GM19351 (cell line): ENCODE results near the gene PNCK.

Source experiments
- ATAC-seq: cut with Tn5 transposase; IDR thresholded peaks from one replicate; pipeline ENCODE4 v1.9.1; 2021; ENCODE audit warnings: mild to moderate bottlenecking, moderate library complexity; ENCODE audit not compliant: unreplicated experiment

Gene PNCK

DNA sequence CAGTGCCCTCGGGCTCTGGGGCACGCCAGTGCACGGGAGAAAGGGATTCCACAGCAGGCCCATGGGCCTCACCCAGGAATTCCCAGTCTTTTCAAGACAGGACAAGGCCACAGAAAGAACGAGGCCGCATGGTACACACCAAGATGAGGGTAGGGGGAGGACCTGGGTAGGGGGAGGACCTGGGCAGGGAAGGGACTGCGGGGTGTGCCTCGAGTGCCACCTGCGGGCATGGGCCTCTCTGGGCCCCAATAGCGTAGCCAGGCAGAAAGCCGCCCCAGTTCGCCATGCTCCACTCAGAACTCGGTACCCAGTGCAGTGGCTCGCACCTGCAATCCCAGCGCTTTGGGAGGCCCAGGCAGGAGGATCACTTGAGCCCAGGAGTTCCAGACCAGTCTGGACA, 40.6 kb downstream of the PNCK start:
- ATAC-seq = no peak

DNA sequence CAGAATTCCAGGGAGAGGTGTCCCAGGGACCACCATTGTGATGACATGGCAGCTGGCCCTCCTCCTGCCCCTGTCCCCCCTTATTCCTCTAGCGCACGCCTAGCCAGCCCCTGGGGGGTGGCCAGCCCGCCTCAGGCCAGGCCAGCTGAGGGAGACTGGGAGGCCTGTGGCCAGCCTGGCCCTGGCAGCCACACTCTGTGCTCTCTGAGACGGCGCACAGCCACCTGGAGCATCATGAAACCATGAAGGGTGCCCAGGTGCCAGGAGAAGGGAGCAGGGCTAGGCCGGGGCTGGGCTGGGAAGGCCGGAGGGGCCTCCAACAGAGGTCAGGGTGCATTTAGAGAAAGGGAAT, 41.0 kb downstream of the PNCK start:
- ATAC-seq = no peak

DNA sequence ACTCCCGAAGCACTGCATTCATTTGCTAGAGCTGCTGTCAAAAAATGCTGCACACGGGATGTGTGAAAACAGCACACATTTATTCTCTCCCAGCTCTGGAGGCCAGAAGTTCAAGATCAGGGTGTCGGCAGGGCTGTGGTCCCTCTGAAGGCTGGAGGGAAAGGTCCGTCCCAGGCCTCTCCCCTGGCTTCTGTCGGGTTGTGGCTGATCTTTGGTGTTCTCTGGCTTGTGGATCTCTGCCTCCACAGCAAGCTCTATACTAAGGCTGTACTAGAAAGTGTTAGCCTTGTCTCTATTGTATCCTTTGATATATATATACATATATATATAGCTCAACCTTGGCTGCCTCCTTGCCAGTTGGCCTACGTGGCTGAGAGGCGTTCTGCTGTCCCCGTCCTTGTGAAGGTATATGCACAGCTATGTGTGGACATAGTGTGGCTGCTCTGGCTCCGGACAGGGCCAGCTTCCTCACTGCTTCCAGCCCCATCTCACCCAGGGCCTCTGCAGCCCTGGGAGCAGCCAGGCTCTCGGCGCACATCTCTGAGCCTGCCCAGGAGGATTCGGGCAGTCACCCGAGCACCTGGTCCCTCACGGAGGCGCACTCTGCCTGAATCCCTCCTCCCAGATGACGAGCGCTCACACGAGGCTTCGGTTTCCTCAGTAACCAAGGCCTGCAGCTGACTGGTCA, 41.6 kb downstream of the PNCK start:
- no peak for ATAC-seq

DNA sequence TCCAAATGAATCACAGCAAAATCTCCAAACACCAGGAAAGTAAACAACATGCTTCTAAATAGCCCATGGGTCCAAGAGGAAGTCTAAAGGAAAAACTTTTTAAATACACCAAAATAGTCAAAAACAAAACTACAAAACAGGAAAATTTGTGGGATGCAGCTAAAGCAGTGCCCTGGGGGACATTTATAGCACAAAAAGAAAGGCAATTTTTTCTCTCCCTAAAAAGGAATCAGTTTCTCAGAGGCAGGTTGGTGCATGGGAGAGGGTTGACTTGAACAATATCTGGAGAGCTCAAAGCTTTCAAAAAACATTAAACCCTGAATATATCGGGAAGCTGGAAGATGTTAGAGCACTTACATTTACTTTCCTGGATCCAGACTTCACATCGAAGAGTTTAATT, 42.3 kb downstream of the PNCK start:
- ATAC-seq = no peak

DNA sequence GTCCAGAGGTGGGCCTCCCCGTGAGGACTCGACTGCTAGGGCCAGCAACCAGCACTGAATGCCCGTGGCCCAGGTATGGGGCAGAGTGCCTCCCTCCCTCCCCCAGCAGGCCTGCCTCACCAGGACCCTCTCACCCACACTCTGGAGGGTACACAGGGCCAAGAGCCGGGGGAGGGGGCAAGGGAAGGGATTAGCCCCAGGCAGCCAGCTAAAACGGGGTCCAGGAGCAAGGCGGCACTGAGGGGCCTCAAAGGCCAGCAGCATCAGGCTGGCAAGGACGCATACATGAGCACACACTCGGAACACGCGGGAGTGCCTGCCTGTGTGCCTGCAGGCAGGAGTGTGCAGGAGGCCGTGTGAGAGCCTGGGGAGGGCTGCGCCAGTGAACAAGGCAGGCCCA, 44.9 kb downstream of the PNCK start:
- no peak for ATAC-seq

DNA sequence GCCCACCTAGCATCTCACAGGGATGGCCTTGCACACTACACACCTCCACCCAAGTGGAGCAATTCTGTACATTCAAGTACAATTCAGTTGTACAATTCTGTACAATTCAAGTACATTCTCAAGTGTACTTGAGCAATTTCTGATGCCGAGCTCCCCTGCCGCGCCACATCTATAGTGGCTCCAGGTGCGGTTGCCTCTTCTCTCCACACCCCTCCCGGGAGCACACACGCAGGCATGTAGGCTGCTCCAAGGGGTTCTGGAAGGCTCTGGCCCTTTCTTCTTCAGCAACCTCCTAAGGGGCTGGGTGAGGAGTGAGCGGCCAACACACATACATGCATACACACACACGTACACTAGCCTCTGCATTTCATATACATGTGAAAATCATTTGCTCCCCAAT, 45.5 kb downstream of the PNCK start:
- ATAC-seq = no peak

DNA sequence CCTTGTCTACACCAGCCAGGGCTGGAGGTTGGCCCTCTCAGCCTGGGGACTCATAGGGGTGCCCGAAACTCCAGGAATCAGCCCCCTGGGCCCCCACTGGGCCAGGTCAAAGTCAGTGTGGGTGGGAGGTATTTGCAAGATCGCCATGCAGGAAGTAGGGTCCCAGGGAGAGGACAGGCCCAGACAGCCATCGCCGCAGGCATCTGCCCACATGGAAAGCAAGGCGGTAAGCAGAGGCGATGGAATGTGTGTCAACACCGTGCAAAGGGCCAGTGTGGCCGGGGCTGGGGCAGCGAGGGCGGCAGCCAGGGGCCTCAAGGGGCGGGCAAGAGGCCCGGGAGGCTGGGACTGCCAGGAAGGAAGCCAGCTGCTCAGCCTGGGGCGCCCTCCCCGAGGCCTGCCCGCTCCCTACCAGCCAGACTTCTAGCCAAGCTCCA, 45.9 kb downstream of the PNCK start:
- ATAC-seq = no peak

DNA sequence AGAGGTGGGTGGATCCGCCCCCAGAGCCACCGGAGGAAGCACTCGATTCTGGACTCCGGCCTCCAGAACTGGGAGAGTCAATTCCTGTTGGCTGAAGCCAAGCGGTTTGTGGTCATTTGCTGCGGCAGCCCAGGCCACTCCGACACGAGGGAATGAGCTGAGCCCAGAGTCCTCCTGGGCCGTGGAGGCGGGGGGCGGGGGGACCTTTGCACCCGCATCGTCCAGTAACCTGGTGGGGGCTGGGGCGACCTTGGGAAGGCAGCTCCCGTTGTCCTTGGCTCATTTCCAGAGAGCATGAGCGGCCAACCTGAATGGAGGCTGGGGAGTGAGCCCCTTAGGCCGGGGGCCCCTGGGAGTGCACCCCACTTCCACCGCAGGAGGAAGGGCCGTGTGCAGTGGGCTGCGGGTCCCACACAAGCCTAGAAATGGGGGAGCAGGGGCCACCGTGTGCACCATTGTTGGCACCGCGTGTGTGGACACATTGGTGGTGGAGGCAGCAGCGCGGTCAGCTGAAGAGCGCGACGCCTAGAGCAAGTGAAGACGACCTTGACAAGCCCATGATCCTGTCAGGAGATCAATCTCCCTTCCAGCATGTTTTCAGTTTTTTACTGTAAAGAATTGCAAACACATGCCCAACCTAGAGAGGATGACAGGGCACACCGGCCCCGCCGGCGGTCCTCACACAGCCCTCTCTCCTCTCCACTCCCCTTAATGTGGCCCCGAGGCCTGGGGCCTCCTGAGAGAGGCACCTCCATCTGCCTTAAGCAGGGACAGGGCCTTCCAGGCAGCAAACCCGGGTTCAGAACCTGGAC, 46.5 kb downstream of the PNCK start:
- no peak for ATAC-seq

DNA sequence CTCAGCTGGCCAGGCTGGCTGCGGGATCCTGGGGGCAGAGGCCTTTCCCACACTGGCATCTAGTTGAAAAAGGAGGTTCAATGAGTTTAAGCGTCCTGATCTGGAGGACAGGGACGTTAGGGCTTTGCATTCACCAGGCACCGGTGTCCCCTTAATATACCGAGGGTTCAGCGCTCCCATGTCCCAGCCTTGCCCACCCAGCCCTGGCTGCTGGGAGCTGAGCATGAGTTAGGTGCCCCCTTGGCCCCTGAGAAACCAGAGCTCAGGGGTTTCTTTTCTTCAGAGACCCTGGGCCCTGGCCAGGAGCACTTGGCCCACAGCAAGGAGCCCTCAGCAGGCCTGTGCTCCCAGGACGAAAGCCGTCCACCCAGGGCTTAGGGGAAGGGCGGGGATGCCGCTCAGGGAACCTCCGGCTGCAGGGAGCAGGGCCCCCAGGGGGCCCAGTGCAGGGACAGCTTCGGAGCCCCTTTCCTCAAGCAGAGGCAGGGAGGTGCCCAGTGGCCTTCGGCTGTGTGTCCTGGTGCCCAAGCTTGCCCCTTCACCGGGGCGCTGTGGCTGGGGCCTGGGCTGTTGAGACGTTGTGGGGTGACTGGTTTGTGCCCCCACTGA, 47.5 kb downstream of the PNCK start:
- ATAC-seq = no peak

DNA sequence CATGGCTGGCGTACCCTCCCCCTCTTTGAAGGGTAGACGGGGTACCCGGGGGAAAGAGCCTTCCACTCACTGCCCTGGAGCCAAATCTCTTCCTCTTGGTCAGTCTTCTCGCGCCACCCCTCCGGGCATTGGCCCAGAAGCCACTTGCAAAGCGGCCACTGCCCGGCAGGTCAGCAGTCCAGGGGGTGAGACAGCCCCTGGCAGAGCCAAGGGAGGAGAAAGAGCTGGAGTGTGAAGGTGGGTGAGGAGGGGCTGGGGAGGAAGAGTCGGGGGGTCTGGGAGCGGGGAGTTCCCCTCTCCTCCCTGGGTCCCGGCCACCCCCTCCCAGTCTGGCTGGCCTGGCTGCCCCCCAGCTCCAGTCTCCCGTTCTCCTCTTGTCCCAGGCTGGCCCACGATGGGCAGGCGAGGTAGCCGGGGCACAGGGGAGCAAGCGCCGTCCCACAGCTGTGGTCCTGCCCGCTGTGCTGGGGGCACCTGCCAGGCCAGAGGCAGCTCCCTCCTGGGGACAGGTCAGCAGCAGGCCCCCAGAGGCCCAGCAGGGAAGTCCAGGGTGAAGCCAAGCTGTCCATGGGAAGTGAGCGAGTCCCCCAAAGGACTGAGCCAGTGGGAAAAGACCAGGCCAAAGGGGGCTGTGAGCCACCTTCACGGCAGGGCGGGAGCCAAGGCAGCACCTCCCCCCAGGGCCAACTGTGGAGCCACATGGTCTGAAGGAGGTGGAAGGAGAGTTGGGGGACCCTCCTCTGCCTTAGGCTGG, 48.2 kb downstream of the PNCK start:
- no peak for ATAC-seq

DNA sequence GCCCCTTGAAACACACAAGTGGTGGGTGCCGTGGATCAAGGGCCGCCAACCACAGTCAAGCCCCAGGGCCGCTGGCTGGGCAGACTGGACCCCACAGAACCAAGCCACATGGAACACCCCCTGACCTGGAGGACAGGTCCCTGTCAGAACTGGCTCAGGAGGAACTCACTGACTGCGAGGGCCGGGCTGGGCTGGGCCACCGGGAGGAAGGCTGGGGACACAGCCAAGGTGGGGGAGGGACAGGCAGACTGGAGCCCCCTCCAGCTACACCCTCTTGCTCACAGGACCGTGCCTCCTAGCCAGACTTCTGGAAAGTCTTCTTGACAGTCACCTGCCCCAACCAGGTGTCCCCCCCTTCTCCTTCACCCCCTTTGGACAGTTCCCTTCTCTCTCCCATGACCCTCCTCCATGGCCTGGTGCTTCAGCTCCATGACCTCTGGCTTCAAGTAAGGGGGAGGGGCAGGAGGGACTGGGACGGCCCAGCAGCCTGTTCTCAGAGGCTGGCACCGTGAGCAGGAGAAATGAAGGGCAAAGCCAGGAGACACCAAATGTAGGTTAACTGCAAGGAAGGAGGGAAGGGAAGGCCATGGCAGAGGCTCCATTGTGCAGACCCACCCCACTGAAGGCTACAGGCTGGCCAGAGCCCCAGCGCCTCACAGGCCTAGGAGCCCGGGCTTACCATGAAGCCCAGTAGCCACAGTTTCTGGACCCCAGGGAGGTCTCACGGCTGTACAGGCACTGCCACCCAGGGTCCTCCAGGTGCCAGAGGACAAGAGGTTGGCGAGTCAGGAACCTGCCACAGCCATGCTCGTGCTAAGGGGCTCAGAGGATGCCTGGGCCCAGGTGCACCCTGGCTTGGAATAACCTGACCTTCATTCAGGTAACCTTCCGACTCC, 49.2 kb downstream of the PNCK start:
- no peak for ATAC-seq

DNA sequence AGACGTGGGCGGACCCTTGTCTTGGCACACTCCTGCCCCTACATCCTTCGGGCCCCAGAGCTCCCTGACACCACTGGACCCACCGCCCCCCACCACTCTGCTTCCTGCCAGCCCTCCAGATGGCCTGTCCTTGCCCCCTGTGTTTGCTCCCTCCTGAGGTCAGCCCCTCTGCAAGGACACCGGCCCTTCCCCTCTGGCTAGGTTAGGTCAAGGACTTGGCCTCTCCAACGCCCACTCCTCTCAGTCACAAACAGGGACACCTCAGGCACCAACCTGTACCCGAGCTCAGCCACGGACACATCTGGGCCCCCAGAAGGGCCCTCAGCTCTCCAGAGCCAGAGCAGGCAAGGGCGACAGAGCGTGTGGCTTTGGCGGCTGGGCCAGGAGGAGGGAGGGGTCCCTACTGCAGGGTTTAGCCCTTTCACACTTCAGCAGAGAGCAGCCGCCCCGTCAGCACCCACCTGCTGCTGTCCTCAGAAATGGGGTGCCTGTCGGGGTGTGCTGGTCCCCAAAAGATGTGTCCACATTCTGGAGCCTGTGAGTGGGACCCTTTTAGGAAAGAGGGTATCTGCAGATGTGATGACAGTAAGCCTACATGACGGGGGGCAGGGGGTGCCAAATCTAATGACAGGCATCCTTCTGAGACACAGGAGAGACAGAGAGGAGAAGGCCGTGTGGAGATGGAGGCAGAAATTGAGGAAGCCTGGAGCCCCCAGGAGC, 50.1 kb downstream of the PNCK start:
- no peak for ATAC-seq

DNA sequence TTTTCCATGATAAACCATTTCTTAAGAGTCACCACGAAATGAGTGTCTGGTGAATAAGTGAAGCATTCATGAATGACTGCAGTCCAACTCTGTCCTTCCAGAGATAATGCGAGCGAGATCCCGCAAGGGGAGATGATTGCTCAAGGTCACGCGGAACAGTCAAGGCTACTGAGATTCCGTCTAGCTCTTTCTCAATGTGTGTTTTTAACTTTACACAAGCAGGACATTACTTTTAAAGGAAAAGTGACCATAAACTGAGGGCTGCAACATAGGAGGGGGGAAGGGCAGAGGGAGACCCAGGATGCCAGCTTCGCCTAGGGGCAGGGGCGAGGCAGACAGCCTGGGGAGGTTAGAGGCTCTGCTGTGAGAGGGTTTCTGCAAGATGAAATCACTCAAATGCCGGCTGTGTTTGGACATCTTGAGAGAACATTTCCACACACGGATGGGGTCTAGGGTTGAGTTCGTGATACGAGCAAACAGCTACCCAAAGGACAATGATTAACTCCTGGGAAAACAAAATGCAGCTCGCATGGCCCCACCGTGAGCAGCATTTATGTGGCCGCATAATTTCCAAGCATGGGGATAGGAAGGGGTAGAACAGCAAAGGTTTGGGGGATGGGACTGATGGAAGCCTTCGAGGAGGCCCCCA, 50.8 kb downstream of the PNCK start:
- no peak for ATAC-seq

DNA sequence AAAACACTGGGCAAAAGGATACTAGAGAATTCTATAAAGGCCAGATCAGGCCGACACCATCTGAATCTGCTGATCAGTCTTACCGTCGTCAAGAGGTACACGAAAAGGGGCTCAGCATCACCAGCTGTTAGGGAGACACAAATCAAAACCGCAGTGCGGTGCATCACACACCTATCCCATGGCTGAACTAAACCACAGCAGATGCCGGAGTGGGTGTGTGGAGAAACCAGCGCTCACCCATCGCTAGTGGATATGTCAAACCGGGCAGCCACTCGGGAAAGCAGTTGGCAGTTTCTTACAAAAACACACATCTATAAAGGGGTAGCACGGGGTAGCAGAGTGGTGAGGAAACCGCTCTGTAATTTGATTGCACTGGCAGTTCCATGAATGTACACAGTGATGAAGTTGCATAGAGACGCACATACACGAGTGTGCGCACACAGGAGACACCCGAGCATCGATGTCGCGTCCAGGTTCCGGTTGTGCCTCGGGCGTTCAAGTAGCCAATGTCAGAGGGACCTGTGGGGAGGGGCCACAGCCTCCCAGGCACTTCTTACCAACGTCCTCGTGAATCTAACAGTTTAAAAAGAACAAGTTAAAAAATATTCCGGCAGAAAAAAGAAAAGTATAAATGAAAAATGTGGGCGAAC, 51.5 kb downstream of the PNCK start:
- no peak for ATAC-seq

DNA sequence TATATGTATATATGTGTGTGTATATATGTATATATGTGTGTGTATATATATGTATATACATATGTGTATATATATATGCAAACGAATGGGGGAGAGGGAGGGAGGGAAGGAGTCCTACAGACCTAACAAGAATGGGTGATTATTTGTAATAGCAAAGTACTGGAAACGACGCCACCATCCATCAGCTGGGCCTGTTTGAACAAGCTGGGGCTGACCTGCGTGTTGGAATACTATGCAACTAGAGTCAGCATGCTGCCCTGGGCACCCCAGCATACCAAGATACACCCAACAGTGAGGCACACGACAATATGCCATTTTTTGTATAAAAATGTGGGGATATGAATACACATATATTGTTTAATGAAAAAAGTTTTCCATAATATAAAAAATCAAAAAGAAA, 53.0 kb downstream of the PNCK start:
- no peak for ATAC-seq
